ENCODE measurements around the gene C10orf105.

DNA sequence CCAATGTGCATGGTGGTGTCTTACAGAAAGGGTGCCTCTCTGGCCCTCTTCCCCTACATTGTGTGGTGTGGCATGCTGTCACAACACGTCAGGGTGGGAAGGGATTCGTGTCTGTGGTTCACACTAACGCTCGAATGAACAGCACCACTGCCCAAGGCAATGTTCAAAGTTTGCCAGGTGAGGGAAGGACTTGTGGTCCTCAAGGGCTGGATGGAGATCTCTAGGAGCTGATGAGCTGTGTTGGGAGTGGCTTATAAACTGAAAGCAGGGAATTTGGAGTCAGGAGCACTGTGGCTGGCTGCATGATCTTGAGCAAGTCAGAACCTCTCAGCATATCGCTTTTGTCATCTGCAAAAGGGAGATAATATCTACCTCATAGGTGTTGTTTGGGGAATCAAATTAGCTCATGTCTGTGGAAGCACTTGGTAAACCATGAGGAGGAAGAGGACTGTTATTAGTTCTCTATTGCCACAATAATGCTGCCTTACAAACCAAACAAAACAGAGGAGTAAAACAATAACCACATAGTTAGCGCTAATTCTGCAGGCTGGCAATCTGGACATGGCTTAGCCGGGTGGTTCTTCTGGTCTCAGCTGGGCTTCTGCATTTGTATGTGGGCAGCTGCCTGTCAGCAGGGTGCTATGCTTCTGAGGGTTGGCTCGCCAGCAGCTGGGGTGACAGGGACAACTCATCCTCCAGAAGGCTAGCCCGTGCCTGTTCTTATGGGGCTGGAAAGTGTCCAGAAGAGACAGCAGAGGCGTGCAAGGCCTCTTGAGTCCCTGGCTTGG is 22.9 kb upstream of the C10orf105 start:
- TF ChIP-seq GATA2 (IDR thresholded peaks at IDR 0.05; ENCODE audit: low read depth, low read length), result no peak
- TF ChIP-seq GATA3 (IDR thresholded peaks at IDR 0.05; ENCODE audit: low read depth, low read length), result no peak
